ENCODE measurements around the gene DLGAP1.
A peak's percentile ranks its signal among the peaks of the same experiment; 100 is the strongest.
"Not testable (repeated sequence)": the region's sequence is repeated elsewhere in the genome, so short reads cannot be mapped to it uniquely, and the experiment has no call there.

The DLGAP1 gene

GRCh38 chr18:3704556-3705344 is 750.4 kb downstream of the DLGAP1 start:
- Histone ChIP-seq H3F3A (ENCODE audit: insufficient read depth) (no peaks in the 10 kb centered on the region), H3K9me2 (replicated peaks; ENCODE audit: insufficient read depth, low read length) (no peaks in the 10 kb centered on the region), H3K4me3 (ENCODE audit: insufficient read depth, low read length, poor library complexity, severe bottlenecking) (no peak overlapping the region), H3K27me3 (ENCODE audit: low read length) (no peaks in the 10 kb centered on the region), H3K9me3 (ENCODE audit: insufficient read depth, low read length) (no peaks in the 10 kb centered on the region), H3K79me2 (ENCODE audit: insufficient read depth, low read length) (no peaks in the 10 kb centered on the region), H3K9ac (ENCODE audit: low read length) (no peak overlapping the region), H2AFZ (ENCODE audit: low read depth, low read length, severe bottlenecking) (no peak overlapping the region), H3K36me3 (ENCODE audit: low read length) (no peaks in the 10 kb centered on the region), H4K20me1 (ENCODE audit: low read depth, low read length) (no peaks in the 10 kb centered on the region), H3K4me2 (ENCODE audit: low read depth, low read length, poor library complexity, severe bottlenecking) (no peak overlapping the region), H3K27ac (ENCODE audit: low read depth, low read length) (no peak overlapping the region)
- TF ChIP-seq CTCF (IDR thresholded peaks at IDR 0.05; ENCODE audit: insufficient read depth, low read length, poor library complexity, severe bottlenecking) (no peak), EZH2phosphoT487 (conservative IDR thresholded peaks at IDR 0.05; ENCODE audit: low read length) (no peak)

- TF ChIP-seq CTCF (IDR thresholded peaks at IDR 0.05; ENCODE audit: insufficient read depth, low read length, poor library complexity, severe bottlenecking) (peak; percentile 11), EZH2phosphoT487 (conservative IDR thresholded peaks at IDR 0.05; ENCODE audit: low read length) (no peak)
- H3K36me3 ChIP-seq (ENCODE audit: low read length), result no peaks in the 10 kb centered on the region
- no peaks in the 10 kb centered on the region for H3K9me2 ChIP-seq (replicated peaks; ENCODE audit: insufficient read depth, low read length)
- H3K27me3 ChIP-seq (ENCODE audit: low read length), result no peaks in the 10 kb centered on the region
- no peak overlapping the region for H3K4me2 ChIP-seq (ENCODE audit: low read depth, low read length, poor library complexity, severe bottlenecking)
- H4K20me1 ChIP-seq (ENCODE audit: low read depth, low read length), result no peaks in the 10 kb centered on the region
- H3K9ac ChIP-seq (ENCODE audit: low read length), result no peak overlapping the region
- H3F3A ChIP-seq (ENCODE audit: insufficient read depth), result no peaks in the 10 kb centered on the region
- no peak overlapping the region for H2AFZ ChIP-seq (ENCODE audit: low read depth, low read length, severe bottlenecking)
- no peaks in the 10 kb centered on the region for H3K79me2 ChIP-seq (ENCODE audit: insufficient read depth, low read length)
- no peak overlapping the region for H3K27ac ChIP-seq (ENCODE audit: low read depth, low read length)
- no peak overlapping the region for H3K4me3 ChIP-seq (ENCODE audit: insufficient read depth, low read length, poor library complexity, severe bottlenecking)
- H3K9me3 ChIP-seq (ENCODE audit: insufficient read depth, low read length), result no peaks in the 10 kb centered on the region
Measured at GRCh38 chr18:3703732-3704176, 751.4 kb downstream of the DLGAP1 start.

GRCh38 chr18:3699707-3700567 is 755.2 kb downstream of the DLGAP1 start:
- not testable (repeated sequence) for H3K9me3 ChIP-seq (ENCODE audit: insufficient read depth, low read length); H3K4me3 ChIP-seq (ENCODE audit: insufficient read depth, low read length, poor library complexity, severe bottlenecking); H3K27ac ChIP-seq (ENCODE audit: low read depth, low read length); H2AFZ ChIP-seq (ENCODE audit: low read depth, low read length, severe bottlenecking); H3K9ac ChIP-seq (ENCODE audit: low read length); H3K27me3 ChIP-seq (ENCODE audit: low read length); H3F3A ChIP-seq (ENCODE audit: insufficient read depth); H3K4me2 ChIP-seq (ENCODE audit: low read depth, low read length, poor library complexity, severe bottlenecking); H4K20me1 ChIP-seq (ENCODE audit: low read depth, low read length); H3K79me2 ChIP-seq (ENCODE audit: insufficient read depth, low read length); H3K36me3 ChIP-seq (ENCODE audit: low read length); H3K9me2 ChIP-seq (replicated peaks; ENCODE audit: insufficient read depth, low read length)

GRCh38 chr18:3694030-3694778 is 760.9 kb downstream of the DLGAP1 start:
- H3F3A ChIP-seq (ENCODE audit: insufficient read depth); H4K20me1 ChIP-seq (ENCODE audit: low read depth, low read length); H3K9me2 ChIP-seq (replicated peaks; ENCODE audit: insufficient read depth, low read length); H2AFZ ChIP-seq (ENCODE audit: low read depth, low read length, severe bottlenecking); H3K4me2 ChIP-seq (ENCODE audit: low read depth, low read length, poor library complexity, severe bottlenecking); H3K36me3 ChIP-seq (ENCODE audit: low read length); H3K4me3 ChIP-seq (ENCODE audit: insufficient read depth, low read length, poor library complexity, severe bottlenecking); H3K9me3 ChIP-seq (ENCODE audit: insufficient read depth, low read length); H3K79me2 ChIP-seq (ENCODE audit: insufficient read depth, low read length); H3K27ac ChIP-seq (ENCODE audit: low read depth, low read length); H3K9ac ChIP-seq (ENCODE audit: low read length); H3K27me3 ChIP-seq (ENCODE audit: low read length): not testable (repeated sequence)
